Heart left ventricle (tissue), 16 donors: ENCODE data around the gene PTGER3. TPM values are rescaled to one million over a fixed set of nuclear protein-coding genes. Genes with fewer than 3 reads are reported as not detected.

Source experiments
- ATAC-seq, 4 donors: fragments of 200-7000 bp; cut with Tn5 transposase; one replicate each; pipeline ENCODE4 v1.9.1; 2020 to 2022; ENCODE audit warnings: moderate library complexity in 4 of 4, mild to moderate bottlenecking in 3 of 4, moderate number of reproducible peaks in 1 of 4
- DNase-seq, 5 donors: peaks; one replicate each; pipeline ENCODE4 v3.0.0-alpha.2; 2020
- H3K27ac ChIP-seq, 12 donors: fragments of 200-600 bp; sonication (generic) in 4 of 12; one replicate each; pipeline versions ENCODE4 v1.5.0 to v1.8.0; 2016 to 2022; ENCODE audit warnings: mild to moderate bottlenecking in 2 of 12
- H3K27me3 ChIP-seq, 9 donors: fragments of 200-600 bp; sonication (generic) in 2 of 9; one replicate each; pipeline versions ENCODE4 v1.5.1 to v1.8.0; 2016 to 2022; ENCODE audit warnings: mild to moderate bottlenecking in 3 of 9
- H3K36me3 ChIP-seq, 9 donors: fragments of 200-600 bp; sonication (generic) in 2 of 9; one replicate each; pipeline versions ENCODE4 v1.5.0 to v1.8.0; 2018 to 2022; ENCODE audit warnings: mild to moderate bottlenecking in 2 of 9
- H3K4me1 ChIP-seq, 12 donors: fragments of 200-600 bp; sonication (generic) in 4 of 12; one replicate each; pipeline versions ENCODE4 v1.5.0 to v1.8.0; 2016 to 2022; ENCODE audit warnings: mild to moderate bottlenecking in 3 of 12
- H3K4me3 ChIP-seq, 12 donors: fragments of 200-600 bp; sonication (generic) in 4 of 12; one replicate each; pipeline versions ENCODE4 v1.5.0 to v1.8.0; 2017 to 2022; ENCODE audit warnings: mild to moderate bottlenecking in 9 of 12, moderate library complexity in 4 of 12
- H3K9me3 ChIP-seq, 12 donors: fragments of 200-600 bp; sonication (generic) in 4 of 12; one replicate each; pipeline versions ENCODE4 v1.5.0 to v1.8.0; 2016 to 2022; ENCODE audit warnings: mild to moderate bottlenecking in 1 of 12
- POLR2A ChIP-seq, 2 donors: fragments of 450-650 bp; IDR thresholded peaks; one replicate each; pipeline ENCODE4 v1.6.1; 2017; ENCODE audit warnings: antibody characterized with exemption in 2 of 2, mild to moderate bottlenecking in 2 of 2, moderate library complexity in 2 of 2
- whole genome bisulfite sequencing, 4 donors: extraction: QIAGEN DNeasy Blood & Tissue Kit in 2 of 4; methylation state at CpG; one replicate each; pipeline versions ENCODE4 v1.1.5 to v1.1.7; 2013 to 2018; 5-methylcytosine and 5-hydroxymethylcytosine counted together
- intact Hi-C, 10 donors: fragments of 100-400 bp; cut with DNase I; formaldehyde crosslinking; loops; one replicate each; pipeline versions ENCODE4 v1.11.1 to v1.14.2; 2022
- polyA plus RNA-seq, 2 donors: library from polyadenylated mRNA; stranded (reverse); fragments of 200-250 nt; gene quantifications; one replicate each; pipeline ENCODE4 v1.2.3, GENCODE V29; 2013
- total RNA-seq, 9 donors: library from RNA; depleted of rRNA in 2 of 9; stranded (reverse); fragments of >200 nt in 2 of 9; fragmentation: NEBNext Ultra II Directional in 3 of 9; extraction: Animal tissue kit (Norgen Biotek cat#: 25700) in 3 of 9; gene quantifications; one replicate each; pipeline versions ENCODE4 v1.1.0 to v1.2.4, GENCODE V29; 2016 to 2023
- TF ChIP-seq, protein P1 (sequence below), 12 donors: fragments of 200-600 bp; sonication (generic) in 4 of 12; IDR thresholded peaks; one replicate each; pipeline versions ENCODE4 v1.5.0 to v1.8.0; 2018 to 2022; ENCODE audit warnings: antibody characterized with exemption in 12 of 12, mild to moderate bottlenecking in 5 of 12
- donor health status: ischemic (EF 13 %, LVEDD 7.1; RV severe dilation, severe dysfunction).
- donor health status: healthy with polysubstance abuse.
- donor health status: DM: no; HTN: yes; CAD: no.
- donor health status: DM: no; HTN: no; CAD: no.
- donor health status: ischemic (EF 25% LVEDD 6.9; RV normal size, moderate dysfunction).
- donor health status: ischemic (EF 25% LVEDD 5.7; RV mildly dilated, moderate dysfunction).
- donor health status: healthy.
- donor health status: DM: yes; HTN: yes; CAD: no.
- donor health status: ischemic (EF 35%, LVEDD 5.7; RV mildly dilated, moderate dysfunction).
- donor health status: nonischemic (EF 11% LVEDD 7.7; RV severe dilation, severe dysfunction).
- donor health status: DM: yes; HTN: yes; CAD: no.
- donor health status: PGD.
- donor health status: ischemic (EF 29% LVEDD 5.4; RV normal size, mild dysfunction).
- donor health status: nonischemic (EF 23%, LVEDD 6.1; RV moderate dilation, normal function).

Gene PTGER3
- total and polyA plus RNA-seq, 11 donors, result 0.45 to 11.6 (median 1.3) TPM

GRCh38 chr1:71027991-71028390 lies 19.6 kb downstream of the PTGER3 start:
- ATAC-seq (no peak), DNase-seq (no peak)
- no peak overlapping the region for H3K27ac ChIP-seq
- H3K36me3 ChIP-seq, result no peaks in the 10 kb centered on the region
- TF ChIP-seq, protein P1, sequence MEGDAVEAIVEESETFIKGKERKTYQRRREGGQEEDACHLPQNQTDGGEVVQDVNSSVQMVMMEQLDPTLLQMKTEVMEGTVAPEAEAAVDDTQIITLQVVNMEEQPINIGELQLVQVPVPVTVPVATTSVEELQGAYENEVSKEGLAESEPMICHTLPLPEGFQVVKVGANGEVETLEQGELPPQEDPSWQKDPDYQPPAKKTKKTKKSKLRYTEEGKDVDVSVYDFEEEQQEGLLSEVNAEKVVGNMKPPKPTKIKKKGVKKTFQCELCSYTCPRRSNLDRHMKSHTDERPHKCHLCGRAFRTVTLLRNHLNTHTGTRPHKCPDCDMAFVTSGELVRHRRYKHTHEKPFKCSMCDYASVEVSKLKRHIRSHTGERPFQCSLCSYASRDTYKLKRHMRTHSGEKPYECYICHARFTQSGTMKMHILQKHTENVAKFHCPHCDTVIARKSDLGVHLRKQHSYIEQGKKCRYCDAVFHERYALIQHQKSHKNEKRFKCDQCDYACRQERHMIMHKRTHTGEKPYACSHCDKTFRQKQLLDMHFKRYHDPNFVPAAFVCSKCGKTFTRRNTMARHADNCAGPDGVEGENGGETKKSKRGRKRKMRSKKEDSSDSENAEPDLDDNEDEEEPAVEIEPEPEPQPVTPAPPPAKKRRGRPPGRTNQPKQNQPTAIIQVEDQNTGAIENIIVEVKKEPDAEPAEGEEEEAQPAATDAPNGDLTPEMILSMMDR (IDR thresholded peaks at IDR 0.05), result no peak
- TF ChIP-seq POLR2A (IDR thresholded peaks at IDR 0.05), result no peak
- no peak overlapping the region for H3K4me3 ChIP-seq
- H3K9me3 ChIP-seq, result no peaks in the 10 kb centered on the region
- no peaks in the 10 kb centered on the region for H3K4me1 ChIP-seq
- peaks cover 0 to 13% (median 0%) of the 10 kb centered on the region in 9 donors for H3K27me3 ChIP-seq
- intact Hi-C loops, result loop anchor here in 1 of 10 donors (10.0 kb wide), 1 partner anchor 133 kb away; no protein-coding TSS in a partner anchor
- WGBS, 4 donors, result 86 to 87% (median 87%) methylated on average over 7 of the region's 7 CpGs

DNA sequence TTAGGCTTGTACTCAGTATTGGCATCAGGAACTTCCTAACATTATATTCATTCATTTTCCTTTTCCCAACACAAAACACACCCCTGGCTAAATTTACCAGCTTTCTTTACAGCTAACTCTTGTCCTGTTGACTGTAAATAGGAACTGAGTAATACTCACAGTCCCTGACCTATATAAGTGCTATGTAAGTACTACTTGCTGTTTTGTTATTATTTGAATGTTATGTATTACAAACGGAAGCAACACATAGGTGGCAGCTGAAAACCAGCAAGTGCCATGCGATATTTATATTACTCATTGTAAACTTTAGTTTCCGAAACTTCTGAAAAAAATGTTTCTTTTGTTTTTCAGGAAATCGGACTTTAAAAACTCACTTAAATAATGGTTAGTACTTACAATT lies 21.5 kb downstream of the PTGER3 start:
- Histone ChIP-seq H3K4me1 (no peaks in the 10 kb centered on the region), H3K36me3 (no peaks in the 10 kb centered on the region), H3K27ac (no peak overlapping the region), H3K27me3 (peaks cover 0 to 4% (median 0%) of the 10 kb centered on the region in 9 donors), H3K9me3 (no peaks in the 10 kb centered on the region), H3K4me3 (no peak overlapping the region)
- no peak for ATAC-seq
- TF ChIP-seq, protein P1 (IDR thresholded peaks at IDR 0.05), result no peak
- no peak for TF ChIP-seq POLR2A (IDR thresholded peaks at IDR 0.05)
- intact Hi-C loops, result loop anchor here in 1 of 10 donors (10.0 kb wide), 1 partner anchor 131 kb away; no protein-coding TSS in a partner anchor
- WGBS, 4 donors, result 84 to 91% (median 87%) methylated on average over 4 of the region's 4 CpGs
- no peak for DNase-seq

DNA sequence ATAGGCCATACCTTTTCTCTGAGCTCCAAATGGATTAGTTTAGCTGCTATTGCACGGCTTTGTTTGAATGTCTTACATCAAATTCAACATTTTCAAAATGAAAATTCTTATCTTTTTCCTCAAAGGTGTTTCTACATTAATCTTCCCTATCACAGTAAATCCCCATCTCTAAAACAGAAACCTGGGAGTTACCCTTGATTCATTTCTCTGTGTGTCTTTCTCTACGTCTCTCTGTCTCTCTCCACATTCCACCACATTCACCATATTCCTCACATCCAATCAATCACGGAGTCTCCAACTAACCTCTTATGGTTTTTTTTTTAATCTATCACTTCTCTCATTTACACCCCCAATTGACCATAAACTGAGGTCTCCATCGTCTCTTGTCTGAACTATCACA lies 24.1 kb downstream of the PTGER3 start:
- no peak for TF ChIP-seq POLR2A (IDR thresholded peaks at IDR 0.05)
- TF ChIP-seq, protein P1 (IDR thresholded peaks at IDR 0.05), result no peak
- DNase-seq, result no peak
- no peak overlapping the region for H3K27ac ChIP-seq
- H3K4me1 ChIP-seq, result peaks cover 0 to 7% (median 0%) of the 10 kb centered on the region in 12 donors
- H3K4me3 ChIP-seq, result no peak overlapping the region
- H3K9me3 ChIP-seq, result no peaks in the 10 kb centered on the region
- no peaks in the 10 kb centered on the region for H3K36me3 ChIP-seq
- 66 to 92% (median 89%) methylated on average over 4 of the region's 4 CpGs for WGBS, 4 donors
- intact Hi-C loops, result loop anchor here in 1 of 10 donors (10.0 kb wide), 1 partner anchor 129 kb away; no protein-coding TSS in a partner anchor
- ATAC-seq, result no peak
- peaks cover 0 to 6% (median 0%) of the 10 kb centered on the region in 9 donors for H3K27me3 ChIP-seq

DNA sequence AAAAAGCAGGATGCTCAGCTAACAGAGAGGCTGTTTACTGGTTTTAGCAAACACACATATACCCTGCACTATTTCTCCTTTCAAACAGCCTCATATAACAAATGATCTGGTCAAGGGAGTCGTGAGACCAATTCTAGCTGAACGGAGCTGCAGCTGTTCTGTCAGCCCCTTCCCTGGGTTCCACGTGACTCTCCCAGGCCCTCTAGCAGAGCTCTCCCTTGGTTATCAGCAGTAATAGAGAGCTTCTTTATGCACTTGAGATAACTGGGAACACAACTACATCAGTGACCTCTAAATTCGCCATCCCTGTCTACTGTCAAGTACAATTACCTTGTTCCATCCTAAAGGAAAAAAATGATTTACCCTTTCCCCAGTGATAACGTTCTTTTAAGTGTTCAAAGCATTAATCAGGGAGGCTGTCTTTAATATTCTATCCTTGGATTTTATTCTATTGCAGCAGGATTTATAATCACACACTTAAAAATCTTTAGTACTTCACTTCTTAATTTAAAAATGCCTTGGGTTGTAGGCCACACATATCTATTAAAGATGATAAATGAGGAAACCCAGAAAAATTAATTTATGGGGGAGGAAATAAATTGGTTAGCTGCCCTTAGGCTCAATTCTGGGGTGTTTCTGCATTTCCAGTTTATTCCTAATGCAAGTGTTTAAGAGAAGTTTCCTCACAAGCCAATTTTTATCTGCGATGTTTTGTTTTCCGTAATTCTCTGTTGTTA lies 28.2 kb downstream of the PTGER3 start:
- H3K27ac ChIP-seq, result no peak overlapping the region
- H3K36me3 ChIP-seq, result no peaks in the 10 kb centered on the region
- DNase-seq (peak in 2 of 5 donors; percentile 13 to 30), ATAC-seq (peak; percentile 37 to 93 (median 73))
- TF ChIP-seq, protein P1 (IDR thresholded peaks at IDR 0.05), result no peak
- no peak for TF ChIP-seq POLR2A (IDR thresholded peaks at IDR 0.05)
- H3K9me3 ChIP-seq, result no peaks in the 10 kb centered on the region
- intact Hi-C loops, result loop anchor here in 1 of 10 donors (10.0 kb wide), 1 partner anchor 195 kb away; no protein-coding TSS in a partner anchor
- H3K4me1 ChIP-seq, result peaks cover 0 to 7% (median 0%) of the 10 kb centered on the region in 12 donors
- 35 to 40% (median 36%) methylated on average over 7 of the region's 7 CpGs for WGBS, 4 donors
- H3K27me3 ChIP-seq, result peaks cover 0 to 6% (median 0%) of the 10 kb centered on the region in 9 donors
- no peak overlapping the region for H3K4me3 ChIP-seq
